PC-3 (cell line): Measurements from ENCODE around the gene COLEC11. TPM values are rescaled to one million over a fixed set of nuclear protein-coding genes. Genes with fewer than 3 reads are reported as not detected.

Experiments used
- ATAC-seq: fragments of 200-7000 bp; cut with Tn5 transposase; 2 replicates; pipeline ENCODE4 v1.9.1; 2020; ENCODE audit warnings: mild to moderate bottlenecking, moderate library complexity
- BruUV-seq: library from RNA; stranded (reverse); fragments of 400-500 nt; replicated peaks from 2 replicates; lab custom pipeline; 2021; lab: Mats Ljungman, UMichigan
- CTCF ChIA-PET: fragments of 300-600 bp; sonication (Branson Sonifier 250); formaldehyde crosslinking; loops from one replicate; lab custom pipeline; 2022; ENCODE audit warnings: antibody characterized with exemption; lab: Charles Lee
- POLR2A ChIA-PET: fragments of 300-600 bp; sonication (Branson Sonifier 250); formaldehyde crosslinking; loops from one replicate; lab custom pipeline; 2022; ENCODE audit warnings: antibody characterized with exemption; ENCODE audit not compliant: unreplicated experiment; lab: Charles Lee
- DNase-seq: peaks from one replicate; pipeline ENCODE4 v3.0.0-alpha.2; 2015
- H2AFZ ChIP-seq: fragments of 300-600 bp; sonication (generic); 2 replicates; pipeline ENCODE4 v1.6.0; 2016; ENCODE audit warnings: antibody characterized with exemption, low read length
- H3F3A ChIP-seq: fragments of 300-600 bp; sonication (generic); one replicate; pipeline ENCODE4 v1.6.0; 2017; ENCODE audit warnings: antibody characterized with exemption, low read length, control low read depth, mild to moderate bottlenecking; ENCODE audit not compliant: unreplicated experiment
- H3K27ac ChIP-seq: fragments of 300-600 bp; sonication (generic); 2 replicates; pipeline ENCODE4 v1.5.1; 2016; ENCODE audit warnings: mild to moderate bottlenecking, low read length
- H3K27me3 ChIP-seq: fragments of 300-600 bp; sonication (generic); 2 replicates; pipeline ENCODE4 v1.6.1; 2016; ENCODE audit warnings: low read length, mixed read lengths
- H3K36me3 ChIP-seq: fragments of 300-600 bp; sonication (generic); 2 replicates; pipeline ENCODE4 v1.6.1; 2016; ENCODE audit warnings: low read depth, mixed run types, low read length, mixed read lengths
- H3K4me1 ChIP-seq: fragments of 300-600 bp; sonication (generic); 2 replicates; pipeline ENCODE4 v1.5.1; 2016; ENCODE audit warnings: low read length; ENCODE audit not compliant: insufficient read depth
- H3K4me2 ChIP-seq: fragments of 300-600 bp; sonication (generic); 2 replicates; pipeline ENCODE4 v1.6.0; 2016; ENCODE audit warnings: low read length
- H3K4me3 ChIP-seq: fragments of 300-600 bp; sonication (generic); 2 replicates; pipeline ENCODE4 v1.5.1; 2016; ENCODE audit warnings: mild to moderate bottlenecking, low read length, mixed read lengths
- H3K79me2 ChIP-seq: fragments of 300-600 bp; sonication (generic); 2 replicates; pipeline ENCODE4 v1.6.1; 2017; ENCODE audit warnings: low read length, mixed read lengths
- H3K9ac ChIP-seq: fragments of 300-600 bp; sonication (generic); 2 replicates; pipeline ENCODE4 v1.6.0; 2016; ENCODE audit warnings: mild to moderate bottlenecking, low read length
- H3K9me2 ChIP-seq: fragments of 300-600 bp; sonication (generic); replicated peaks from 2 replicates; pipeline ENCODE4 v1.6.1; 2016; ENCODE audit warnings: mixed run types, low read length, mixed read lengths
- H3K9me3 ChIP-seq: fragments of 300-600 bp; sonication (generic); 2 replicates; pipeline ENCODE4 v1.6.1; 2016; ENCODE audit warnings: low read length, mixed read lengths
- H4K20me1 ChIP-seq: fragments of 300-600 bp; sonication (generic); 2 replicates; pipeline ENCODE4 v1.6.1; 2016; ENCODE audit warnings: low read length, mixed read lengths
- EZH2 ChIP-seq: fragments of 300-600 bp; sonication (generic); IDR thresholded peaks from one replicate; pipeline ENCODE4 v1.6.1; 2017; ENCODE audit warnings: antibody characterized with exemption, mild to moderate bottlenecking, low read length; ENCODE audit not compliant: unreplicated experiment
- EZH2phosphoT487 ChIP-seq: fragments of 300-600 bp; sonication (generic); IDR thresholded peaks from 2 replicates; pipeline ENCODE4 v1.6.1; 2018; ENCODE audit warnings: mild to moderate bottlenecking, antibody characterized with exemption, low read length, borderline replicate concordance
- intact Hi-C: fragments of 100-400 bp; cut with micrococcal nuclease; formaldehyde crosslinking; loops from 2 replicates; pipeline ENCODE4 v1.9.0; 2023
- total RNA-seq: library from RNA; depleted of rRNA; stranded (reverse); fragments of >200 nt; gene quantifications from 2 replicates; pipeline ENCODE4 v1.2.3, GENCODE V29; 2014
- TF ChIP-seq, protein P1 (sequence below): fragments of 300-600 bp; sonication (generic); conservative IDR thresholded peaks from 2 replicates; pipeline ENCODE4 v1.5.1; 2017; ENCODE audit warnings: antibody characterized with exemption, low read depth, mild to moderate bottlenecking, low read length

COLEC11 gene
- total RNA-seq, 1 experiment from 2014 or later, result 0.44 TPM

DNA sequence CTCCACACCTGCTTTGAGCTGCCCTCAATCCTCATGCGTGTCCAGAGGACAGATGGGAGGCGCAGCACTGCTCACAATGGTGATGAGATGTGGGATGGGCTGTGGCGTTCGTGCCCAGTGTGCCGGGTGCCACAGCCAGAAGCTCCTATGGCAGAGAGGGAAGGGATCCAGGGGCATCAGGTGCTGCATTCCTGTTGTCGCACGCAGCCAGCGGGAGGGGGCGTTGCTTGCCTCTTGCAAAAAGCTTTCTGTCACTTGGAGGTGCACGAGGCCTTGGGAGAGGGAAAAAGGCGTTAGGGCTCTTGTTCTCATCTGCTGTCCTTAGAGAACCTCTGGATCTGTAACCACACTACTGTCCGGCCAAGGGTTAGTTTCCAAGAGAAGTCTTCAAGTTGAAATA lies 33.9 kb downstream of the COLEC11 start:
- Histone ChIP-seq H3K79me2 (no peaks in the 10 kb centered on the region), H3K27ac (no peak overlapping the region), H3K36me3 (no peaks in the 10 kb centered on the region), H3F3A (no peaks in the 10 kb centered on the region), H3K27me3 (no peaks in the 10 kb centered on the region), H3K9me3 (no peaks in the 10 kb centered on the region), H3K4me3 (no peak overlapping the region), H3K9me2 (no peaks in the 10 kb centered on the region), H3K9ac (no peak overlapping the region), H4K20me1 (no peaks in the 10 kb centered on the region), H2AFZ (no peak overlapping the region), H3K4me2 (no peak overlapping the region), H3K4me1 (no peaks in the 10 kb centered on the region)
- ChIA-PET POLR2A (no interaction called here), CTCF (no interaction called here)
- no peak for TF ChIP-seq EZH2
- TF ChIP-seq, protein P1, sequence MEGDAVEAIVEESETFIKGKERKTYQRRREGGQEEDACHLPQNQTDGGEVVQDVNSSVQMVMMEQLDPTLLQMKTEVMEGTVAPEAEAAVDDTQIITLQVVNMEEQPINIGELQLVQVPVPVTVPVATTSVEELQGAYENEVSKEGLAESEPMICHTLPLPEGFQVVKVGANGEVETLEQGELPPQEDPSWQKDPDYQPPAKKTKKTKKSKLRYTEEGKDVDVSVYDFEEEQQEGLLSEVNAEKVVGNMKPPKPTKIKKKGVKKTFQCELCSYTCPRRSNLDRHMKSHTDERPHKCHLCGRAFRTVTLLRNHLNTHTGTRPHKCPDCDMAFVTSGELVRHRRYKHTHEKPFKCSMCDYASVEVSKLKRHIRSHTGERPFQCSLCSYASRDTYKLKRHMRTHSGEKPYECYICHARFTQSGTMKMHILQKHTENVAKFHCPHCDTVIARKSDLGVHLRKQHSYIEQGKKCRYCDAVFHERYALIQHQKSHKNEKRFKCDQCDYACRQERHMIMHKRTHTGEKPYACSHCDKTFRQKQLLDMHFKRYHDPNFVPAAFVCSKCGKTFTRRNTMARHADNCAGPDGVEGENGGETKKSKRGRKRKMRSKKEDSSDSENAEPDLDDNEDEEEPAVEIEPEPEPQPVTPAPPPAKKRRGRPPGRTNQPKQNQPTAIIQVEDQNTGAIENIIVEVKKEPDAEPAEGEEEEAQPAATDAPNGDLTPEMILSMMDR, result 0 out of 2 replicates have a peak, but pooled peaks have one; percentile 23
- intact Hi-C loops, result no loop called here
- ATAC-seq (no peak; the same call in 1 of the 2 replicates), DNase-seq (no peak)
- BruUV-seq, result no TSS peak

DNA sequence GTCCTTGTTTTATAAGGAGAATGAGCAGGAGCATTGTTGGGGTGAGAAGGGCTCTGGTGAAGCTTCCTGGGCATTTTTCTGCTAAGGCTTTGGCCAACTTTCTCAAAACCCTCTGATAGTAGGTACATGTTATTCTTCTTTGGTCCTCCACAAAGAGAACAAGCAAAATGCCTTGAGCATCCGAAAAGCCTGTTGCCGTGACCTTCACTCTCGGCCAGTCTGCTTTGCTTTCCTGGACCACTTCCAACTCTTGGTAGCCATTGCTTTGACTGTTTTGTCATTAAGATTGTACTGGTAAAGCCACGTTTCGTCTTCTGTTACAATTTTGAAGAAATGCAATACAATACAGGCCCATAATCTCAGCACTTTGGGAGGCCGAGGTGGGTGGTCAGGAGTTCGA lies 35.7 kb downstream of the COLEC11 start:
- intact Hi-C loops, result no loop called here
- H3K9ac ChIP-seq, result no peak overlapping the region
- no peaks in the 10 kb centered on the region for H3F3A ChIP-seq
- no peak overlapping the region for H3K27ac ChIP-seq
- TF ChIP-seq, protein P1, result no peak
- TF ChIP-seq EZH2phosphoT487, result no peak
- no peak for TF ChIP-seq EZH2
- no peaks in the 10 kb centered on the region for H3K9me2 ChIP-seq
- DNase-seq, result no peak
- no peak for ATAC-seq
- no peak overlapping the region for H3K4me2 ChIP-seq
- ChIA-PET CTCF (no interaction called here), POLR2A (no interaction called here)
- H3K9me3 ChIP-seq, result no peaks in the 10 kb centered on the region
- H3K36me3 ChIP-seq, result no peaks in the 10 kb centered on the region
- no peaks in the 10 kb centered on the region for H3K79me2 ChIP-seq
- H4K20me1 ChIP-seq, result no peaks in the 10 kb centered on the region
- no peak overlapping the region for H2AFZ ChIP-seq
- BruUV-seq, result no TSS peak
- H3K4me3 ChIP-seq, result no peak overlapping the region
- peaks cover 3% of the 10 kb centered on the region for H3K27me3 ChIP-seq
- no peaks in the 10 kb centered on the region for H3K4me1 ChIP-seq

DNA sequence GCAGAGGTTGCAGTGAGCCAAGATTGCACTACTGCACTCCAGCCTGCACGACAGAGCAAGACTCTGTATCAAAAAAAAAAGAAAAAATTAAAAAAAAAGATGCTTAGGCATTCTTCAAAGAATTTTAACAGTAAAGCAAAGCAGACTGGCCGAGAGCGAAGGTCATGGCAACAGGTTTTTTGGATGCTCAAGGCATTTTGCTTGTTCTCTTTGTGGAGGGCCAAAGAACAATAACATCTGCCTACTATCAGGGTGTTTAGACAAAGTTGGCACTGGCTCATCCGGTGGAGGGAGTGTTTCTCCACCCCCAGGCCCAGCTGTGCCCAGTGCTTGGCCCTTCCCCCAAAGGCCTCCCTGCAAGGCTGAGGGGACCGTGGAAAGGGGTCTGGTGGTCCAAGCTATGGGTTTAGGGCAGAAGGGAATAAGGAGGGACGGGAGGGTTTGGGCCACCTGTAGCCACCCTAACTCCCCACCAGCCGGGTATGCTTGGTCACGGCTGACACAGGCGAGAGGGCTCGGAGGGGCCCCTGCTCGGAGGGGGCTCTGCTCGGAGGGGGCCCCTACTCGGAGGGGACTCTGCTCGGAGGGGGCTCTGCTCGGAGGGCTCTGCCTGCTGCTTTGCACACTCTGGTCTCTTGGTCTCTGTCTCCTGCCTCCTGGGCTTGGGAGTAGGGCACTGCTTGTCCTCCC lies 36.4 kb downstream of the COLEC11 start:
- Histone ChIP-seq H3K4me1 (no peaks in the 10 kb centered on the region), H3K79me2 (no peaks in the 10 kb centered on the region), H3K9me3 (no peaks in the 10 kb centered on the region), H3K27ac (no peak overlapping the region), H3K9ac (no peak overlapping the region), H2AFZ (no peak overlapping the region), H3K36me3 (no peaks in the 10 kb centered on the region), H3K4me3 (no peak overlapping the region), H3K9me2 (no peaks in the 10 kb centered on the region), H3K4me2 (no peak overlapping the region), H3F3A (no peaks in the 10 kb centered on the region), H4K20me1 (no peaks in the 10 kb centered on the region), H3K27me3 (peaks cover 7% of the 10 kb centered on the region)
- ATAC-seq, result no peak
- no TSS peak for BruUV-seq
- no peak for DNase-seq
- ChIA-PET POLR2A (no interaction called here), CTCF (no interaction called here)
- TF ChIP-seq EZH2phosphoT487 (no peak), EZH2 (no peak)
- TF ChIP-seq, protein P1, result no peak
- intact Hi-C loops, result no loop called here
